GM12878 (cell line): ENCODE data around the gene AP3M1.

Source experiments
- CHD1 ChIP-seq: IDR thresholded peaks from 2 replicates; pipeline ENCODE4 v1.6.1; 2012; ENCODE audit warnings: low read depth, low read length, improper control_type of control experiment
- EZH2 ChIP-seq: IDR thresholded peaks from 2 replicates; pipeline ENCODE4 v1.6.1; 2012; ENCODE audit warnings: low read depth, mild to moderate bottlenecking, control low read depth, inconsistent platforms, low read length, borderline replicate concordance; ENCODE audit not compliant: control insufficient read depth
- JUND ChIP-seq: IDR thresholded peaks from 2 replicates; pipeline ENCODE4 v1.6.1; 2012; ENCODE audit warnings: low read depth, mild to moderate bottlenecking, low read length, improper control_type of control experiment, moderate library complexity
- MLLT1 ChIP-seq: fragments of 450-650 bp; IDR thresholded peaks from 2 replicates; pipeline ENCODE4 v1.6.1; 2016; ENCODE audit warnings: mild to moderate bottlenecking
- POLR2A ChIP-seq: IDR thresholded peaks from 2 replicates; pipeline ENCODE4 v1.6.1; 2011; ENCODE audit warnings: low read depth, mild to moderate bottlenecking, low read length
- RCOR1 ChIP-seq: conservative IDR thresholded peaks from 2 replicates; pipeline ENCODE4 v1.6.1; 2012; ENCODE audit warnings: low read depth, low read length, improper control_type of control experiment

- TF ChIP-seq EZH2, result no peak
- TF ChIP-seq MLLT1, result no peak
- no peak for TF ChIP-seq CHD1
- TF ChIP-seq RCOR1, result no peak
- TF ChIP-seq JUND, result no peak
- TF ChIP-seq POLR2A, result no peak
Observed at GRCh38 chr10:74104480-74104879, 46.1 kb downstream of the AP3M1 start.
